ENCODE measurements around the gene RIN1.
"Not testable (repeated sequence)": the region's sequence is repeated elsewhere in the genome, so short reads cannot be mapped to it uniquely, and the experiment has no call there.

The RIN1 gene

GRCh38 chr11:66333220-66333877 lies 2.9 kb downstream of the RIN1 start:
- DNase-seq = no peak

- DNase-seq = no peak
Observed at GRCh38 chr11:66332371-66333219, 3.6 kb downstream of the RIN1 start.

- no peak for DNase-seq
Observed at GRCh38 chr11:66331542-66332370, 4.5 kb downstream of the RIN1 start.

- no peak for DNase-seq
Observed at GRCh38 chr11:66330931-66331330, 5.3 kb downstream of the RIN1 start.

GRCh38 chr11:66329165-66329673 lies 7.0 kb downstream of the RIN1 start:
- no peak for DNase-seq

- peak; percentile 53 for DNase-seq
Observed at GRCh38 chr11:66328302-66329144, 7.7 kb downstream of the RIN1 start.

GRCh38 chr11:66328031-66328301 lies 8.3 kb downstream of the RIN1 start:
- DNase-seq = no peak

GRCh38 chr11:66327171-66328030 lies 8.8 kb downstream of the RIN1 start:
- no peak for DNase-seq

GRCh38 chr11:66326261-66327111 lies 9.7 kb downstream of the RIN1 start:
- DNase-seq = no peak

- peak; percentile 34 for DNase-seq
Observed at GRCh38 chr11:66325263-66325671, 11.0 kb downstream of the RIN1 start.

GRCh38 chr11:66324664-66325063 lies 11.6 kb downstream of the RIN1 start:
- DNase-seq = no peak

GRCh38 chr11:66323684-66324083 lies 12.6 kb downstream of the RIN1 start:
- DNase-seq = no peak

GRCh38 chr11:66322732-66323427 lies 13.4 kb downstream of the RIN1 start:
- DNase-seq = no peak

- no peak for DNase-seq
Observed at GRCh38 chr11:66321606-66322005, 14.6 kb downstream of the RIN1 start.

- not testable (repeated sequence) for DNase-seq
Observed at GRCh38 chr11:66320748-66321147, 15.5 kb downstream of the RIN1 start.

GRCh38 chr11:66320289-66320688 lies 15.9 kb downstream of the RIN1 start:
- DNase-seq = not testable (repeated sequence)

GRCh38 chr11:66318600-66318970 lies 17.6 kb downstream of the RIN1 start:
- DNase-seq = no peak

GRCh38 chr11:66317723-66318599 lies 18.3 kb downstream of the RIN1 start:
- DNase-seq = peak; percentile 86

- DNase-seq = no peak
Observed at GRCh38 chr11:66317322-66317722, 18.9 kb downstream of the RIN1 start.
